SK-N-SH treated with all-trans-retinoic acid at 6 μM for 48 hours (cell line): ENCODE data around the gene NHLRC1.

Experiments
- ARNTL ChIP-seq: fragments of 450-650 bp; formaldehyde crosslinking; IDR thresholded peaks from 2 replicates; pipeline ENCODE4 v1.5.0; 2020; ENCODE audit warnings: low read depth, mild to moderate bottlenecking, moderate library complexity, borderline replicate concordance
- RARB ChIP-seq: fragments of 250-450 bp; sonication (Bioruptor Pico); IDR thresholded peaks from 2 replicates; pipeline ENCODE4 v1.8.0; 2021; ENCODE audit warnings: mild to moderate bottlenecking, moderate library complexity
- SNAI2 ChIP-seq: fragments of 250-450 bp; sonication (Bioruptor Pico); IDR thresholded peaks from 2 replicates; pipeline ENCODE4 v1.5.0; 2020; ENCODE audit warnings: mild to moderate bottlenecking, moderate library complexity
- ZFP3 ChIP-seq: fragments of 250-450 bp; sonication (Bioruptor Pico); IDR thresholded peaks from 2 replicates; pipeline ENCODE4 v1.5.0; 2020; ENCODE audit warnings: mild to moderate bottlenecking, moderate library complexity
- ZFP30 ChIP-seq: fragments of 450-650 bp; formaldehyde crosslinking; IDR thresholded peaks from 2 replicates; pipeline ENCODE4 v1.5.0; 2022; ENCODE audit warnings: mild to moderate bottlenecking, moderate library complexity
- ZNF8 ChIP-seq: fragments of 450-650 bp; formaldehyde crosslinking; IDR thresholded peaks from 2 replicates; pipeline ENCODE4 v1.5.0; 2020; ENCODE audit warnings: mild to moderate bottlenecking, moderate library complexity
- TF ChIP-seq, protein P1 (sequence below): fragments of 250-450 bp; sonication (Bioruptor Pico); IDR thresholded peaks from 2 replicates; pipeline ENCODE4 v1.8.0; 2020; ENCODE audit warnings: mild to moderate bottlenecking, moderate library complexity, borderline replicate concordance

DNA sequence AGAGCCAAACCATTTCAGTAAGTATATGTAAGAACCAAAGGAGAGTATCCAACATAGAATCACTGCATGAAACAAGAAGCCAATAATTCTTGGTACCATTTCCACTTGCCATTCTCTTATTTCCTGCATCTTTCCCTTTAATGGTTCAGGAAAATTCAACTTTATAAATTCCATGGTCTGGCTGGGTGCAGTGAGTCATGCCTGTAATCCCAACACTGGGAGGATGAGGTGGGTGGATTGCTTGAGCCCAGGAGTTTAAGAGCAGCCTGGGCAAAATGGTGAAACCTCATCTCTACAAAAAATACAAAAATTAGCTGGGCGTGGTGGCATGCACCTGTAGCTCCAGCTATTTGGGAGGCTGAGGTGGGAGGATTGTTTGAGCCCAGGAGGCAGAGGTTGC, 21.2 kb downstream of the NHLRC1 start:
- TF ChIP-seq ZFP30 (CRISPR knock-in tag) (no peak), ARNTL (CRISPR knock-in tag) (no peak), ZNF8 (CRISPR knock-in tag) (no peak), ZFP3 (CRISPR knock-in tag) (no peak), RARB (no peak), SNAI2 (CRISPR knock-in tag) (no peak)
- TF ChIP-seq, protein P1, sequence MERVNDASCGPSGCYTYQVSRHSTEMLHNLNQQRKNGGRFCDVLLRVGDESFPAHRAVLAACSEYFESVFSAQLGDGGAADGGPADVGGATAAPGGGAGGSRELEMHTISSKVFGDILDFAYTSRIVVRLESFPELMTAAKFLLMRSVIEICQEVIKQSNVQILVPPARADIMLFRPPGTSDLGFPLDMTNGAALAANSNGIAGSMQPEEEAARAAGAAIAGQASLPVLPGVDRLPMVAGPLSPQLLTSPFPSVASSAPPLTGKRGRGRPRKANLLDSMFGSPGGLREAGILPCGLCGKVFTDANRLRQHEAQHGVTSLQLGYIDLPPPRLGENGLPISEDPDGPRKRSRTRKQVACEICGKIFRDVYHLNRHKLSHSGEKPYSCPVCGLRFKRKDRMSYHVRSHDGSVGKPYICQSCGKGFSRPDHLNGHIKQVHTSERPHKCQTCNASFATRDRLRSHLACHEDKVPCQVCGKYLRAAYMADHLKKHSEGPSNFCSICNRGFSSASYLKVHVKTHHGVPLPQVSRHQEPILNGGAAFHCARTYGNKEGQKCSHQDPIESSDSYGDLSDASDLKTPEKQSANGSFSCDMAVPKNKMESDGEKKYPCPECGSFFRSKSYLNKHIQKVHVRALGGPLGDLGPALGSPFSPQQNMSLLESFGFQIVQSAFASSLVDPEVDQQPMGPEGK (CRISPR knock-in tag), result no peak
